Esophagus squamous epithelium (tissue), 4 donors: ENCODE measurements around the gene ITIH4.

Source experiments
- CTCF ChIP-seq, 6 experiments: fragments of 450-650 bp in 4 of 6; fragments of 200-600 bp in 2 of 6; sonication (generic) in 2 of 6; IDR thresholded peaks; one replicate each; pipeline ENCODE4 v1.5.1; 2016 to 2019; ENCODE audit warnings: antibody characterized with exemption in 6 of 6, mild to moderate bottlenecking in 4 of 6, moderate library complexity in 4 of 6
- POLR2A ChIP-seq, 4 donors: fragments of 450-650 bp; IDR thresholded peaks; one replicate each; pipeline ENCODE4 v1.6.1; 2017; ENCODE audit warnings: antibody characterized with exemption in 4 of 4, mild to moderate bottlenecking in 4 of 4, moderate library complexity in 3 of 4

GRCh38 chr3:52773361-52774065 lies 57.0 kb downstream of the ITIH4 start:
- TF ChIP-seq CTCF (IDR thresholded peaks at IDR 0.05), result no peak
- TF ChIP-seq POLR2A (IDR thresholded peaks at IDR 0.05), result no peak
